DMS114 treated with DMSO at 0.1 percent for 48 hours (cell line): ENCODE data around the gene NRSN2.
"Not testable (repeated sequence)": the region's sequence is repeated elsewhere in the genome, so short reads cannot be mapped to it uniquely, and the experiment has no call there.

ENCODE experiments used
- DNase-seq: peaks from one replicate; lab custom pipeline; 2025; ENCODE audit not compliant: unreplicated experiment; lab: John Stamatoyannopoulos, UW

The NRSN2 gene

GRCh38 chr20:325045-325888 is 21.6 kb upstream of the NRSN2 start, which contains the start of gene SOX12:
Gene SOX12, plus strand, starts transcription at chr20:325552. Its CDS starts 373 bp downstream, at chr20:325925.
- peak; percentile 90 for DNase-seq

DNA sequence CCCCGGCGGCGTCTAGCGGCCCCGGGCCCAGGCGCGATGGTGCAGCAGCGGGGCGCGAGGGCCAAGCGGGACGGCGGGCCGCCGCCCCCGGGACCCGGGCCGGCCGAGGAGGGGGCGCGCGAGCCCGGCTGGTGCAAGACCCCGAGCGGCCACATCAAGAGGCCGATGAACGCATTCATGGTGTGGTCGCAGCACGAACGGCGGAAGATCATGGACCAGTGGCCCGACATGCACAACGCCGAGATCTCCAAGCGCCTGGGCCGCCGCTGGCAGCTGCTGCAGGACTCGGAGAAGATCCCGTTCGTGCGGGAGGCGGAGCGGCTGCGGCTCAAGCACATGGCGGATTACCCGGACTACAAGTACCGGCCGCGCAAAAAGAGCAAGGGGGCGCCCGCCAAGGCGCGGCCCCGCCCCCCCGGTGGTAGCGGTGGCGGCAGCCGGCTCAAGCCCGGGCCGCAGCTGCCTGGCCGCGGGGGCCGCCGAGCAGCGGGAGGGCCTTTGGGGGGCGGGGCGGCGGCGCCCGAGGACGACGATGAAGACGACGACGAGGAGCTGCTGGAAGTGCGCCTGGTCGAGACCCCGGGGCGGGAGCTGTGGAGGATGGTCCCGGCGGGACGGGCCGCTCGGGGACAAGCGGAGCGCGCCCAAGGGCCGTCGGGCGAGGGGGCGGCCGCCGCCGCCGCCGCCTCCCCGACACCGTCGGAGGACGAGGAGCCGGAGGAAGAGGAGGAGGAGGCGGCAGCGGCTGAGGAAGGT is 20.8 kb upstream of the NRSN2 start:
- peak; percentile 21 for DNase-seq

- DNase-seq, result peak; percentile 34
These were observed 20.2 kb upstream of the NRSN2 start for GRCh38 chr20:326645-327185.

- DNase-seq, result peak; percentile 81
These were observed 19.5 kb upstream of the NRSN2 start for GRCh38 chr20:327186-328026.

DNA sequence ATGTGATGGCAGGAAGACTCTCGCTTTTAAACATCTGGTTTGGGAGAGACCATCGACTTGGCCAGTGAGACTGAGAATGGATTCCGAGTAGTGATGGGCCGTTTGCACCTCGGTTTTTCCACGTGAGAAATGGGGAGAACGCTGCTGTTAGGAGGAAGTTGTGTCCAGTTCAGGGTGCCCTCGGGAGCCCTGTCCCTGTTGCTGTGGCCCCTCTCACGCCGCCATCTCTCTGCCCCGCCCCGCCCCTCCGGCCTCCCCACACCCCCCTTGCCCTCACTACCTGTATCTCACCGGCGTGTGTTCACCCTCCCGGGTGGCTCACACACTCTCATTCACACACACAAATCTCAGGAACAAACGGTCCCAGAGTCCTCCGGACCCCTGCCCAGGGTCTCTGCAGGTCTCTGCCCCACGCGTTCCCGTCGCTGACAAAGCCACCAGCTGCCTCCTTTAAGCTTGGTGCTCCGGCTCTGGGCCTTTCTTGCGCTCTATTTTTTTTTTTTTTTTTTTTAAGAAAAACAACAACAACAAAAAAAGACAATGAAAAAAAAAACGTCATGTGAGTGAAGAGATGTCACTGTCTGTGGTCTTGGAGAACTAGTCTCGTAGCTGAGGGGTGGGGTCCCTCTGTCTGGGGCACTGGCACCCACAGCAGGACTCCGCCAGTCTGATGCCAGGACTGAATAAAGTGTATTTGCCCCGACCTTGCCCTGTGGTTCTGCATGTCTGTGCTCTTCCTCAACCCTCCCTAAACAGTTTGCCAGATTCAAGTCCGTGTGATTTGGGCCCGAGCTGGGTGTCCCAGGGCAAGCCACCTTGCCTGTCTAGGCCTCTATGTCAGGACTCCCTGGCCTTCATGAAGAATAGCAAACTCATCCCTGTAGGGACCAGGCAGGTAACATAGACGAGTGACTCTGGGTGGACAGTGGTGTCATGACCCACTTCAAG is 18.6 kb upstream of the NRSN2 start:
- DNase-seq, result no peak

GRCh38 chr20:328975-329695 is 17.8 kb upstream of the NRSN2 start:
- no peak for DNase-seq

- DNase-seq, result no peak
These were observed 17.1 kb upstream of the NRSN2 start for GRCh38 chr20:329851-330232.

- DNase-seq, result peak; percentile 62
These were observed 16.4 kb upstream of the NRSN2 start for GRCh38 chr20:330233-331149.

GRCh38 chr20:334578-334977 is 12.3 kb upstream of the NRSN2 start:
- DNase-seq, result no peak

GRCh38 chr20:336040-336439 is 10.9 kb upstream of the NRSN2 start:
- DNase-seq, result not testable (repeated sequence)

DNA sequence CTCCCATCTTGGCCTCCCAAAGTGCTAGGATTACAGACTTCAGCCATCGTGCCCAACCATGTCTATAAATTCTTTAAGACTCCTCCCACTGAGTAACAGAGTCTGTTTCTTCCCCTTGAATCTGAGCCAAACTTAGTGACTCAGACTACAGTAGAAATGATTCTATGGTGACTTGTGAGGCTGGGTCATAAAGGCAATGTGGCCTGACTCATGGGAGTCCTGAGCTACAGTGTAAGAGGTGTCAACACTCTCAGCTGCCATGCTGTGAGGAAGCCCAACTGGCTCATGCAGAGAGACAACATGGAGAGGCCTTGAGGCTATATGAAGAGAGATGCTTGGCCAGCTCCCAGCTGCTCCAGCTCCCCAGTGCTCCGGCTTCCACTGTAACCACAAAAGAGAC is 5.2 kb upstream of the NRSN2 start:
- DNase-seq, result no peak

- no peak for DNase-seq
These were observed 3.8 kb upstream of the NRSN2 start for GRCh38 chr20:343107-343506.

DNA sequence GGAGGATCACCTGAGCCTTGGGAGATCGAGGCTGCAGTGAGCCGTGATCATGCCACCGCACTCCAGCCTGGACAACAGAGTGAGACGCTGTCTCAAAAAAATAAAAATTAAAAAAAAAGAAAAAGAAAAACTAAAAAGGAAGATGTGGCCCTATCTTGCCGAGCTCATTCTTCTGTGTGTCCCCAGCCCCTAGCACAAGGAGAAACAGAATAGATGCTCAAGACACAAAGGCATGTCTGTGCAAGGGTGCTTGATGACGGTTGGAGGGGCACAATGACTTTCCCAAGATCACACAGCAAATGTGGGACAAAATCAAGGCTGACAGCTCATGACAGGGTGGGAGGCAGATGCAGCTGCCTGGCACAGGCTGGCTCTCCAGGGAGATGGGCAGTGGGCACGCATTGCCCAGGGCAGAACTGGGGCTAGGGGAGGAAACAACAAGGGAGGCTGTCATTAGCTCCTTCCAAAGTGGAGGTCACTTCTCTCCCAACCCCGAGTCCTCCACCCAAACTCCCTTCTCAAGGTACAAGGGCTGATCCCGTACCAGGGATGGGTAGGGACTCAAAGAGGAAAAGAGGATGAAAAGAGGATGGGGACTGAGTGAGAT is 775 bp upstream of the NRSN2 start:
- DNase-seq, result no peak

DNA sequence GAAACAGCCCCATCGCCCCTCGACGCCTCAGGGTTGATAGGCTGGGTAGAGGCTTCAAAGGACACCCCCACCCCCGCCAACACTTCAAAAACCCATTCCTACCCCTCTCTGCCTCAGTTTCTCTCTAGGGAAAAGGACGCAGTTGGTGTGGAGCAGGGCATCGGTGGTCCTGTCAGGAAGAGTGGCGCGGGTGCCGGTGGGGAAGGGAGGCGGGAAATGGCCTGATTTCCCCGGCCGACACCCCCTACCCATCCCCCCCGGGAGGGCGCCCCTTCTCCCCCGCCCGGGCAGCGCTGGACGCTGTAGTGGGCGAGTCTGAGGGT is 367 bp downstream of the NRSN2 start:
- no peak for DNase-seq

DNA sequence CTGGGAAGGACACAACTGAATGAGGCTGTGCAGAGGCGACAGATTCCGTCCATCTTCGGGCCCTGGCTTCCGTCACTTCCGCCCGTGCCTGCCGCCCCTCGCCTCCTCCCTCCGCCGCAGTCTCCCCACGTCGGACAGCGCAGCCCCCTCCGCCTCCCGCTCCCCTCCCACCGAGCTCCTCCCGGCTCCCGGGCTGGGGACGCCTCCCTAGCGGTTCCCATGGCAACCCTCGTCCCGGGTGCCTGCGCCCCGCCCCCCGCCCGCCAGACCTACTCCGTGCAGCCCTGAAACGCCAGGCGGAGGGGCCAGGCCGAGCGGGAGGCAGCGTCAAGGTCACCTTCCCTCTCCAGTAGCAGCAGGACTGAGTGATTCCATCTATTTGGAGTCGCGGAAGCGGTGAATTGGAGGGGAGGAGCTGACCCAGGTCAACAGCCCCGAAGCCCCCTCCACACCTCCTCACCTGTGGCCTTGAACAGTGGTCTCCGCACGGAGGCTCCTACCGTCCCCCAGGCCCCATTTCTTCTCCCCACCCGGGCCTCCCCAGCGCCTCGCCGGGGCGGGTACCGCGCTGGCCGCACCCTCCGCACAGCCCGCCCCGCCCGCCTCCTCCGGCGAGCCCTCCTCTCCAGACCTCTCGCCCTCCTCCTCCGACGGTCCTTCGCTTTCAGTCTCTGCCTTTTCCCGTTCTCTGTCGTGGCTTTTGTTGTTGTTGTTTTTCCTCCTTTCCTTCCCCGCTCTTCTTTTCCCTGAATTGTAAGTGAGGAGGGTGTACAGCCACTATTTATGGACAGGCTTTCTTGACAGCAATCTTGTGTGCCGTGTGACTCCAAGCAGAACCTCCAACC is 951 bp downstream of the NRSN2 start:
- DNase-seq, result peak; percentile 93

DNA sequence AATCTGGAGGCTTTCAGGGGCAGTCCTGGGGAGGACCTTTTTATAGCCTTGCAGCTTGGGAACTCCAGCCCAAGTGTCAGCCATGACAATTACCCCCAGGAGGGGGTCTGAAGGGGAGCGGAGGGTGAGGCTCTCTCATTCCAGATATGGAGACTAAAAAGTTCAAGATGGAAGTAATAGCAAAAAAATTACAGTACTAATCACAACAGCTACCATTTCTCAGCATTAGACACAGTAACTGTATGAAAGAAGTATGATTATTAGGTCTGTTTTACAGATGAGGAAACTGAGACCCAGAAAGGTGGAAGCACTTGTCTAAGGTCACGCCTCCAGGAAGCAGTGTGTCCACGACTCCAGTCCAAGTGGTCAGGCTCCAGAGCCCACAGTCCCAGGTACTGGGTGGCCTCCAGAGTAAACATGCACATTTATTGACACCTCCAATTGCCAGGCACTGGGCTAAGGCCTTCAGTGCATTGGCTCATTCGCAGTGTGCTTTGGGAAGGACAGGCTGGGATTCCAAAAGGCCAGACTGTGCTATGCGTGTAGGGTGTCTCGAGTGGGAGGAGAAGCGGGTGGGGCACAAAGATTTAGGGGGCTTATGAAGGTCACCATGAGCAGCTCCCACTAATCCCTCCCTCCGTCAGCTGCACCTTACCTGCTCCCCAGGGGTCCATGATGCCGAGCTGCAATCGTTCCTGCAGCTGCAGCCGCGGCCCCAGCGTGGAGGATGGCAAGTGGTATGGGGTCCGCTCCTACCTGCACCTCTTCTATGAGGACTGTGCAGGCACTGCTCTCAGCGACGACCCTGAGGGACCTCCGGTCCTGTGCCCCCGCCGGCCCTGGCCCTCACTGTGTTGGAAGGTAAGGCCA is 2.3 kb downstream of the NRSN2 start:
- DNase-seq, result no peak
